Endothelial cell of umbilical vein (primary cell): ENCODE results near the gene AIRE. TPM values are rescaled to one million over a fixed set of nuclear protein-coding genes. Genes with fewer than 3 reads are reported as not detected.

Source experiments
- BruUV-seq: library from RNA; stranded (reverse); fragments of 400-500 nt; replicated peaks from 2 replicates; lab custom pipeline; 2021; lab: Mats Ljungman, UMichigan
- CTCF ChIA-PET: fragments of 300-600, 350-600 bp; sonication (Branson Sonifier 250); formaldehyde crosslinking; loops from one replicate; lab custom pipeline; 2021; ENCODE audit warnings: antibody characterized with exemption, inconsistent platforms; lab: Charles Lee
- POLR2A ChIA-PET: fragments of 300-600, 350-600 bp; sonication (Branson Sonifier 250); formaldehyde crosslinking; loops from one replicate; lab custom pipeline; 2021; ENCODE audit warnings: antibody characterized with exemption, inconsistent platforms; lab: Charles Lee
- DNase-seq: peaks from one replicate; pipeline ENCODE4 v3.0.0-alpha.2; 2011; ENCODE audit warnings: low read depth, low spot score
- FAIRE-seq: peaks from 2 replicates; lab custom pipeline; 2011; peaks lifted over from hg19 to GRCh38; lab: Jason Lieb, UNC
- H2AFZ ChIP-seq: 2 replicates; pipeline ENCODE4 v1.6.0; 2012; ENCODE audit warnings: low read depth, low read length, control low read depth, inconsistent platforms
- H3K27ac ChIP-seq: 2 replicates; pipeline ENCODE4 v1.5.1; 2011; ENCODE audit warnings: low read depth, mild to moderate bottlenecking, control low read depth, low read length, moderate library complexity; ENCODE audit not compliant: insufficient read depth
- H3K27me3 ChIP-seq, 2 experiments: 2 replicates each; pipeline versions ENCODE4 v1.6.0 to v1.6.1; 2011; ENCODE audit warnings: low read length in 2 of 2, mixed read lengths in 1 of 2; ENCODE audit not compliant: control insufficient read depth in 2 of 2, insufficient read depth in 2 of 2
- H3K36me3 ChIP-seq, 2 experiments: 2 replicates in 1 of 2; 3 replicates in 1 of 2; pipeline ENCODE4 v1.5.1; 2011; ENCODE audit warnings: low read length in 2 of 2, mild to moderate bottlenecking in 1 of 2, moderate library complexity in 1 of 2; ENCODE audit not compliant: control insufficient read depth in 2 of 2, insufficient read depth in 2 of 2; ENCODE audit errors: extremely low read depth in 1 of 2
- H3K4me1 ChIP-seq: 3 replicates; pipeline ENCODE4 v1.5.1; 2011; ENCODE audit warnings: mild to moderate bottlenecking, low read length; ENCODE audit not compliant: control insufficient read depth, insufficient read depth; ENCODE audit errors: extremely low read depth
- H3K4me2 ChIP-seq: 2 replicates; pipeline ENCODE4 v1.6.1; 2011; ENCODE audit warnings: low read length, control low read depth, mixed read lengths; ENCODE audit not compliant: insufficient read depth
- H3K4me3 ChIP-seq, 3 experiments: fragments of 200-600 bp in 1 of 3; sonication (generic), shearing (Covaris generic) in 1 of 3; replicated peaks in 1 of 3; 2 replicates each; pipeline ENCODE4 v1.5.1; 2011 to 2016; ENCODE audit warnings: control low read depth in 3 of 3, low read length in 3 of 3, mild to moderate bottlenecking in 2 of 3, inconsistent platforms in 1 of 3, low read depth in 1 of 3, moderate library complexity in 1 of 3; ENCODE audit not compliant: insufficient read depth in 1 of 3
- H3K79me2 ChIP-seq: 2 replicates; pipeline ENCODE4 v1.6.0; 2012; ENCODE audit warnings: low read length, inconsistent platforms; ENCODE audit not compliant: control insufficient read depth, insufficient read depth
- H3K9ac ChIP-seq: replicated peaks from 2 replicates; pipeline ENCODE3; 2011; ENCODE audit warnings: low read length, control low read depth; ENCODE audit not compliant: insufficient read depth; ENCODE audit errors: extremely low read depth
- H3K9me1 ChIP-seq: replicated peaks from 3 replicates; pipeline ENCODE4 v1.6.0; 2011; ENCODE audit warnings: mild to moderate bottlenecking, low read length; ENCODE audit not compliant: control insufficient read depth, insufficient read depth; ENCODE audit errors: extremely low read depth
- H3K9me3 ChIP-seq: replicated peaks from 2 replicates; pipeline ENCODE4 v1.5.1; 2012; ENCODE audit warnings: low read length, inconsistent platforms; ENCODE audit not compliant: control insufficient read depth, insufficient read depth
- H4K20me1 ChIP-seq: replicated peaks from 2 replicates; pipeline ENCODE3; 2011; ENCODE audit warnings: mild to moderate bottlenecking, low read length; ENCODE audit not compliant: control insufficient read depth, insufficient read depth; ENCODE audit errors: extremely low read depth
- EZH2 ChIP-seq: IDR thresholded peaks from 2 replicates; pipeline ENCODE4 v1.6.1; 2012; ENCODE audit warnings: borderline replicate concordance, low read depth, mild to moderate bottlenecking, moderate library complexity, low read length, inconsistent platforms; ENCODE audit not compliant: severe bottlenecking
- FOS ChIP-seq: IDR thresholded peaks from 2 replicates; pipeline ENCODE4 v1.6.1; 2011; ENCODE audit warnings: mild to moderate bottlenecking, low read length, moderate library complexity, borderline replicate concordance; ENCODE audit not compliant: insufficient read depth
- GATA2 ChIP-seq: IDR thresholded peaks from 2 replicates; pipeline ENCODE4 v1.7.0; 2011; ENCODE audit warnings: low read depth, mild to moderate bottlenecking, moderate library complexity, mixed read lengths, low read length; ENCODE audit not compliant: insufficient read length, insufficient read depth
- JUN ChIP-seq: IDR thresholded peaks from 2 replicates; pipeline ENCODE4 v1.6.1; 2011; ENCODE audit warnings: borderline replicate concordance, low read depth; ENCODE audit not compliant: insufficient read length, insufficient read depth
- MAX ChIP-seq: IDR thresholded peaks from 2 replicates; pipeline ENCODE4 v1.6.1; 2011; ENCODE audit not compliant: insufficient read depth, insufficient read length
- MYC ChIP-seq: IDR thresholded peaks from one replicate; pipeline ENCODE4 v1.6.1; 2011; ENCODE audit warnings: mild to moderate bottlenecking, low read depth, low read length
- POLR2A ChIP-seq: IDR thresholded peaks from 2 replicates; pipeline ENCODE4 v1.6.1; 2012; ENCODE audit warnings: low read depth, mild to moderate bottlenecking, control low read depth, low read length
- POLR2AphosphoS5 ChIP-seq: IDR thresholded peaks from 2 replicates; pipeline ENCODE4 v1.6.1; 2012; ENCODE audit warnings: low read depth, mild to moderate bottlenecking, control low read depth, low read length, moderate library complexity; ENCODE audit not compliant: insufficient read depth
- dilution Hi-C: fragments of 300-500 bp; cut with MboI; formaldehyde crosslinking; loops from one replicate; pipeline ENCODE4 v1.15.0; 2019; ENCODE audit warnings: low sequenced_read_pairs; ENCODE audit not compliant: extremely low pct_ligation_motif_present
- intact Hi-C: fragments of 100-400 bp; cut with micrococcal nuclease; formaldehyde crosslinking; loops from one replicate; pipeline ENCODE4 v1.10.0; 2022
- polyA plus RNA-seq, 4 experiments: library from polyadenylated mRNA; depleted of rRNA in 3 of 4; stranded (reverse) in 3 of 4; unstranded in 1 of 4; fragments of >200 nt; gene quantifications; 2 replicates each; pipeline versions ENCODE4 v1.2.1 to v1.2.3, GENCODE V29; 2011 to 2012; ENCODE audit warnings: missing spikeins in 1 of 4
- total RNA-seq: library from RNA; stranded (reverse); gene quantifications from 2 replicates; pipeline ENCODE4 v1.2.3, GENCODE V29; 2021
- TF ChIP-seq, protein P1 (sequence below), 2 donors: IDR thresholded peaks; 1 replicate in 1 of 2; 2 replicates in 1 of 2; pipeline ENCODE4 v1.5.1; 2011; ENCODE audit warnings: low read length in 2 of 2, mild to moderate bottlenecking in 2 of 2, moderate library complexity in 2 of 2, control low read depth in 1 of 2, inconsistent platforms in 1 of 2, low read depth in 1 of 2; ENCODE audit not compliant: insufficient read depth in 1 of 2; ENCODE audit errors: extremely low read depth in 1 of 2

AIRE gene
- total and polyA plus RNA-seq, 2 donors (not counting 3 experiments of a cell fraction or from before 2014, with no cell fraction given) = 0.04 to 0.11 TPM

- POLR2A ChIA-PET = interaction anchor here (0.7 kb wide), 1 partner anchor 17 kb away, joined by 5 read pairs; no protein-coding TSS in a partner anchor
- Histone ChIP-seq H3K4me1 (peaks cover 5% of the 10 kb centered on the region), H4K20me1 (no peaks in the 10 kb centered on the region), H3K27me3 (no peaks in the 10 kb centered on the region), H3K79me2 (no peaks in the 10 kb centered on the region), H3K4me2 (no peak overlapping the region), H3K9ac (no peak overlapping the region), H3K9me1 (no peaks in the 10 kb centered on the region), H3K4me3 (no peak overlapping the region), H3K36me3 (no peaks in the 10 kb centered on the region), H3K27ac (no peak overlapping the region), H3K9me3 (no peaks in the 10 kb centered on the region), H2AFZ (no peak overlapping the region)
- TF ChIP-seq EZH2 = no peak
- DNase-seq = no peak
- dilution Hi-C loops = no loop called here
- BruUV-seq = no TSS peak
- no peak for FAIRE-seq
- intact Hi-C loops = no loop called here
- CTCF ChIA-PET = no interaction called here
Observed at GRCh38 chr21:44334329-44335030, 48.8 kb downstream of the AIRE start.

DNA sequence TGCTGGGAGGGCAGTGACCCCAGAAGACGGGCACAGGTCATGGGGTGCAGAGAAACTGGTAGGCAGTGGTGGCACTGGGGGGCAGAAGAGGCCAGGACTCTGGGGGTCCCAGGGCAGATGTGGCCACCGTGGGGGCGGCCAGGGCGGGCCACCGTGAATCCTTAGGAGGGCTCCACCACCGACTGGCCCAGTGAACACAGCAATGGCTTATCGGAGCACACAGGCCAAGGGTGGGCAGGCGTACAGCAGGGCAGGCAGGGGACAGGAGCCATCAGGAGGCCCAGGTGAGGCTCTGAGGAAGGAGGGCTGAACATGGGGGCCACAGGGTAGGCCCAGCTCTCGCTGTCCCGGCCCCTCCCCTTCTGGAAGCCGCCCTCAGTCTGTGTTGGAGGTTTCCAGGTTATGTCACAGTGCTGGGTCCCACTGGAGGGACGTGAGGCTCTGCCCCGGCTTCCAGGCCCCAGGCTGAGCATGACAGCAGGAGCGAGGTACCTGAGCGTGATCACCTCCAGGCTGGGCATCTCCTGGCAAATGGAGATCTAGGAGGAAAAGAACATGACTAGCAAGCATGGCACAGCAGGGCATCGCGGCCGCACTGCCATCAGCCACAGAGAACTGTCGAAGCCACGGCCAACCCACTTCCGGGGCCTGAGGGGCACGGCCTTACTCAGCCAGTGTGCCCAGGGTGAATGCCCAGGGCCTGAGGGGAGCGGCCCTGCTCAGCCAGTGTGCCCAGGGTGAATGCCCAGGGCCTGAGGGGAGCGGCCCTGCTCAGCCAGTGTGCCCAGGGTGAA is 49.8 kb downstream of the AIRE start:
- Histone ChIP-seq H3K27ac (no peak overlapping the region), H4K20me1 (no peaks in the 10 kb centered on the region), H3K79me2 (no peaks in the 10 kb centered on the region), H3K9me1 (no peaks in the 10 kb centered on the region), H3K27me3 (no peaks in the 10 kb centered on the region), H2AFZ (no peak overlapping the region), H3K4me2 (no peak overlapping the region), H3K4me1 (peaks cover 14% of the 10 kb centered on the region), H3K9me3 (no peaks in the 10 kb centered on the region), H3K4me3 (no peak overlapping the region), H3K36me3 (no peaks in the 10 kb centered on the region), H3K9ac (no peak overlapping the region)
- no TSS peak for BruUV-seq
- dilution Hi-C loops (no loop called here), intact Hi-C loops (no loop called here)
- TF ChIP-seq POLR2AphosphoS5 (no peak), MYC (no peak), EZH2 (no peak), MAX (no peak), JUN (no peak), FOS (no peak), GATA2 (no peak), POLR2A (no peak)
- TF ChIP-seq, protein P1, sequence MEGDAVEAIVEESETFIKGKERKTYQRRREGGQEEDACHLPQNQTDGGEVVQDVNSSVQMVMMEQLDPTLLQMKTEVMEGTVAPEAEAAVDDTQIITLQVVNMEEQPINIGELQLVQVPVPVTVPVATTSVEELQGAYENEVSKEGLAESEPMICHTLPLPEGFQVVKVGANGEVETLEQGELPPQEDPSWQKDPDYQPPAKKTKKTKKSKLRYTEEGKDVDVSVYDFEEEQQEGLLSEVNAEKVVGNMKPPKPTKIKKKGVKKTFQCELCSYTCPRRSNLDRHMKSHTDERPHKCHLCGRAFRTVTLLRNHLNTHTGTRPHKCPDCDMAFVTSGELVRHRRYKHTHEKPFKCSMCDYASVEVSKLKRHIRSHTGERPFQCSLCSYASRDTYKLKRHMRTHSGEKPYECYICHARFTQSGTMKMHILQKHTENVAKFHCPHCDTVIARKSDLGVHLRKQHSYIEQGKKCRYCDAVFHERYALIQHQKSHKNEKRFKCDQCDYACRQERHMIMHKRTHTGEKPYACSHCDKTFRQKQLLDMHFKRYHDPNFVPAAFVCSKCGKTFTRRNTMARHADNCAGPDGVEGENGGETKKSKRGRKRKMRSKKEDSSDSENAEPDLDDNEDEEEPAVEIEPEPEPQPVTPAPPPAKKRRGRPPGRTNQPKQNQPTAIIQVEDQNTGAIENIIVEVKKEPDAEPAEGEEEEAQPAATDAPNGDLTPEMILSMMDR (IDR thresholded peaks at IDR 0.05; ENCODE audit: extremely low read depth in 1 of 2, insufficient read depth in 1 of 2, low read depth in 1 of 2, low read length in 2 of 2) = no peak
- POLR2A ChIA-PET = no interaction called here
- FAIRE-seq = no peak
- CTCF ChIA-PET = no interaction called here
- no peak for DNase-seq
